Left lung (tissue), 10 donors: ENCODE data around the gene BAIAP2L1. TPM values are rescaled to one million over a fixed set of nuclear protein-coding genes. Genes with fewer than 3 reads are reported as not detected.

Experiments used
- ATAC-seq: fragments of 200-7000 bp; cut with Tn5 transposase; one replicate; pipeline ENCODE4 v1.9.1; 2020; ENCODE audit warnings: moderate library complexity
- DNase-seq, 4 donors: peaks; one replicate each; pipeline ENCODE4 v3.0.0-alpha.2; 2013 to 2020
- H3K27ac ChIP-seq, 2 donors: fragments of 200-600 bp; sonication (generic) in 1 of 2; one replicate each; pipeline versions ENCODE4 v1.5.0 to v1.8.0; 2020 to 2021
- H3K27me3 ChIP-seq, 2 donors: fragments of 200-600 bp; sonication (generic) in 1 of 2; one replicate each; pipeline versions ENCODE4 v1.5.0 to v1.8.0; 2020 to 2021
- H3K36me3 ChIP-seq, 2 donors: fragments of 200-600 bp; sonication (generic) in 1 of 2; one replicate each; pipeline versions ENCODE4 v1.5.0 to v1.8.0; 2020 to 2021
- H3K4me1 ChIP-seq, 2 donors: fragments of 200-600 bp; one replicate each; pipeline ENCODE4 v1.8.0; 2021
- H3K4me3 ChIP-seq, 2 donors: fragments of 200-600 bp; sonication (generic) in 1 of 2; one replicate each; pipeline versions ENCODE4 v1.5.0 to v1.8.0; 2020 to 2021; ENCODE audit warnings: mild to moderate bottlenecking in 1 of 2
- H3K9me3 ChIP-seq, 2 donors: fragments of 200-600 bp; sonication (generic) in 1 of 2; one replicate each; pipeline versions ENCODE4 v1.5.0 to v1.8.0; 2020 to 2021
- CTCF ChIP-seq, 2 donors: fragments of 200-600 bp; sonication (generic) in 1 of 2; IDR thresholded peaks; one replicate each; pipeline versions ENCODE4 v1.5.0 to v1.8.0; 2021; ENCODE audit warnings: antibody characterized with exemption in 2 of 2
- intact Hi-C, 2 donors: fragments of 100-400 bp; cut with DNase I; formaldehyde crosslinking; loops; one replicate each; pipeline versions ENCODE4 v1.11.2 to v1.14.2; 2022
- polyA plus RNA-seq, 6 donors: library from polyadenylated mRNA; unstranded; fragments of 120-200 nt; gene quantifications; one replicate each; pipeline ENCODE4 v1.2.1, GENCODE V29; 2013; ENCODE audit not compliant: insufficient read length in 6 of 6
- total RNA-seq, 2 donors: library from RNA; stranded (reverse); fragmentation: NEBNext Ultra II Directional; extraction: Animal tissue kit (Norgen Biotek cat#: 25700); gene quantifications; one replicate each; pipeline ENCODE4 v1.2.1, GENCODE V29; 2021
- donor health status: DM: no; HTN: yes; CAD: no.
- donor health status: DM: no; HTN: no; CAD: no.

BAIAP2L1 gene
- total and polyA plus RNA-seq, 8 donors: 16.6 to 31.8 (median 20.9) TPM

DNA sequence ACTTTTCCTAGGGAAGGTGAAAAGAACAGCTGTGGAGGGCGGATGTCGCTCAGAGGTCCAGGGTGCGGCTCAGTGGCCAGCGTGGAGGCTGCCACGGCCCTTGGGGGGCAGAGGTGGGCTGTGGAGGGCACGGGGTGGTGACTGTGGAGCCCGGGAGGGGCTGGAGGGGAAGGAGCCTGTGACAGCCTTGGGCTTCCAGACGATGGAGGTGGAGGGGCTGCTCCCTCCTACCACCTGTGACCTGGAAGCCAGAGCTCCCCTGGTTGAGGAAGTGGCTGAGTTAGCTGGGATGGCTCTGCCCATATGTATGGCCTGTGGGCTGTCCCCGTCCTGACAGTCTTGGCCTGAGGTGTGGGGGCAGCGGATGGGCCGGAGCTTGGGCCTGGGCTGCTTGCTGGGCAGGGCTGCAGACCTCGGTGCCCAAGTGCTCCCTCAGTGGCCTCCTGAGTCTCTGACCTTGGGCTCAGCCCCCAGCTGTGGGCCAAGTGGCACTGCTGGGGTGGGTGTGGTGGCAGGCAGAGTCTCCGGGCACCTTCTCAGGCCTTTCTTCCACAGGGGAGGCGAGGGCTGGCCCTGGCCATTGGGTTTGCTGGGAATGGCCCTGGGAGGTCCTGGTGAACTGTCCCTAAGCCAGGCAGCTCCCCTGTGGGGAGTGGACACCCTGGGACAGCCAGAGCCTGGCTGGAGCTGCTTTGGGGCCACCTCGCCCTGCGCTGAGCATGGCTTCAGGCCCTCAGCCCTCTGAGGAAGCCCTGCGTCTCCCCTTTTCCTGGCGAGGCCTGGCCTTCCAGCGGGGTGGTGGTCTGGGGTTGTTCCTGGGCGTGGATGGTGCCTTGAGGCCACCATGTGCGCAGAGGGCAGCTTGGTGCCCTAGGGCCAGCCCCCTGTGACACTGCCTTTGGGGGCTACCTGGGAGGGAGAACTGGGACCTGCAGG is 115.5 kb downstream of the BAIAP2L1 start:
- peak overlapping the region; percentile 79 for H3K4me3 ChIP-seq
- H3K36me3 ChIP-seq: peaks cover 0 to 79% of the 10 kb centered on the region in 2 donors
- peak overlapping the region; percentile 95 to 97 for H3K27ac ChIP-seq
- intact Hi-C loops: no loop called here
- H3K4me1 ChIP-seq: peaks cover 41 to 66% of the 10 kb centered on the region in 2 donors
- H3K9me3 ChIP-seq: no peaks in the 10 kb centered on the region
- DNase-seq (no peak), ATAC-seq (no peak)
- no peaks in the 10 kb centered on the region for H3K27me3 ChIP-seq
- no peak for TF ChIP-seq CTCF (IDR thresholded peaks at IDR 0.05)

DNA sequence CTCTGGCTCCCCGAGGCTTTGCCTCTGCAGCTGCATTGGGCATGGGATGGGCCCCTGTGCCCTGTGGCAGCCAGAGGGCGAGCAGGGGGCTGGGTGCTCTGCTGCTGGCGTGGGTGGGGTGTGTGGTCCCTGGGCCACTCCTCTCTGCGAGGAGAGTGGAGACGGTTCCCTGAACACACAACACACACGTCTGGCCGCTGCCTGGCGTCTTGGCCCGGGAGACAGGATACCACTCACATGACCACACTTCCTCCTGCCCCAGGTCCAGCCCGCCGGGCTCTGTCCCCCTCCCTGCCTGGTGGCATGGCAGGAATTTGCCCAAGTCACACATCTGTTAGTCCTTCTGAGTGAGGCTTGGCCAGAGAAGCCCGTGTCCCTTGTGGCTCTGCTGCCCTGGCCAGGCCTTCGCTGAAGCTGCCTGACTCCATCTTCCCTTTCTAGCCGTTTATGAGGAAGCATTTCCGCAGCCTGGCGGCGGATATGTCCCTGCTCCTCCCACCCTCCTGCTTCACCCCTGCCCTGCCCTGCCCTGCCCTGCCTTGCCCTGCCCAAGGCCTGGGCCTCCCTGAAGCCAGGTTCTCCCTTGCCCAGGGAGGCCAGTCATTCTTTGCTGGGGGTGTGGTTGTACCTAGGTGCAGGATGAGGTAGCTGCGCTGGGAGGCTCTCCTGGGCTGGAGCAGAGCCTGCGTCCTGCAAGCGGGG is 116.4 kb downstream of the BAIAP2L1 start:
- TF ChIP-seq CTCF (IDR thresholded peaks at IDR 0.05): peak in 1 of 2 donors; percentile 22
- peak in 3 of 4 donors; percentile 44 to 96 (median 92) for DNase-seq
- intact Hi-C loops: no loop called here
- Histone ChIP-seq H3K27me3 (no peaks in the 10 kb centered on the region), H3K9me3 (no peaks in the 10 kb centered on the region), H3K4me1 (peaks cover 41 to 70% of the 10 kb centered on the region in 2 donors), H3K4me3 (peak overlapping the region; percentile 79), H3K36me3 (peaks cover 0 to 70% of the 10 kb centered on the region in 2 donors), H3K27ac (peak overlapping the region; percentile 95 to 97)
- ATAC-seq: peak; percentile 49

DNA sequence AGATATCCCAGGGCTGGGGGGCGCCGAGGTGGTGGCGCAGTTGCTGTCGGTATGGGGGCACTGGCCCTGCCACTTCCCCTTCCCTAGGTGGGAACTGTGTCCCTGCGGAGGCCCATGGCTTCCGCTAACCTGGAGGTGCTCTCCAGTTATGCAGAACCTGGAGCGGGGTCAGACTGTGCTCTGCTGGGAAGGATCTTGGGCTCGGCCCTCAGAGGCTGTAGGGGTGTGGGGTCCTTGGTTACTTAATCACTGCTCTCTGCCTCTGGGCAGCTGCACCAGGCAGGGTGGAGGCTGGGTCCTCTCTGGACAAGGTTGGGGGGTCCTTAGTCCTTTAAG is 117.0 kb downstream of the BAIAP2L1 start:
- Histone ChIP-seq H3K36me3 (peaks cover 0 to 64% of the 10 kb centered on the region in 2 donors), H3K4me3 (peak overlapping the region; percentile 79), H3K27ac (peak overlapping the region; percentile 95 to 97), H3K4me1 (peaks cover 41 to 68% of the 10 kb centered on the region in 2 donors), H3K27me3 (no peaks in the 10 kb centered on the region), H3K9me3 (no peaks in the 10 kb centered on the region)
- intact Hi-C loops: no loop called here
- DNase-seq (no peak), ATAC-seq (peak; percentile 0)
- no peak for TF ChIP-seq CTCF (IDR thresholded peaks at IDR 0.05)

DNA sequence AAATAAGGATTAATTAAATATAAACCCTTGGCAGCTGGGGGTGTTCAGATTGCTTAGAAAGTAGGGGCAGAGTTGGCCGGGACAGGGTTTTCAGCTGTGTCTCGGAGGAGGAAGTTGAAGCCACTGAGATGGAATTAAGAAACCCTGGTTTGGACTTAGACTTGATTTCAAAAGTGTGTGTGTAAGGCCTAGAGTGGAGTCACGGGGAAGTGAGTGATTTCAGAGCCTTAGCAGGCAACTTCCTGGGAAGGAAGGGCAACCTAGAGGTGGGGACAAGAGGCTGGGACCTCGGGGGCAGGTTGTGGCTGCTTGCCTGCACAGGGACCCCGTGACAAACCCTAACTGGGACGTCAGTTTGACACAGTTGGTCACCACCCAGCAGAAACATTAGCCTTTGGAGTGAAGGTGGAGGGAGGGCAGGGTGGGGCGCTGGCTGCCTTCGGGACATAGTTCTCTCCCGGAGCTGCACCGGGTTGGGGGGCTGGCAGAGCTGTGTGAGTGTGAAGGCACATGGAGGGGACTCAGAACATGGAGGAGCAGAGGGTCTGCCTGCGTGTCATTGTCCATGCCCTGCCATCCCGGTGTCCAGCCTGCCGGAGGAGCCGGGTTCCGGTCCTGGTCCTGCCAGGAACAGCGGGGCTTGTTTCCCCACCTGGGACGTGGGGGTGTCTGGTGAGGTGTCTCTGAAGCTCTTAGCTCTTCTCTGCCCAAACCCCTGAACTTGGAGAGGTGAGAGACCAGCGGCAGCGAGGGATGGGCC is 117.6 kb downstream of the BAIAP2L1 start:
- Histone ChIP-seq H3K4me3 (peak overlapping the region; percentile 79), H3K4me1 (peaks cover 39 to 64% of the 10 kb centered on the region in 2 donors), H3K9me3 (no peaks in the 10 kb centered on the region), H3K27ac (peak overlapping the region; percentile 95 to 97), H3K27me3 (no peaks in the 10 kb centered on the region), H3K36me3 (peaks cover 0 to 58% of the 10 kb centered on the region in 2 donors)
- peak; percentile 10 for ATAC-seq
- DNase-seq: peak in 1 of 4 donors; percentile 87
- TF ChIP-seq CTCF (IDR thresholded peaks at IDR 0.05): no peak
- intact Hi-C loops: no loop called here
